Suprapubic skin (tissue), 3 donors: Measurements from ENCODE around the gene NRCAM.

Source experiments
- CTCF ChIP-seq, 2 donors: fragments of 200-600 bp in 1 of 2; fragments of 450-650 bp in 1 of 2; sonication (generic) in 1 of 2; IDR thresholded peaks; one replicate each; pipeline ENCODE4 v1.5.1; 2016 to 2019; ENCODE audit warnings: antibody characterized with exemption in 2 of 2, mild to moderate bottlenecking in 1 of 2, moderate library complexity in 1 of 2
- POLR2A ChIP-seq, 2 donors: fragments of 450-650 bp; IDR thresholded peaks; one replicate each; pipeline ENCODE4 v1.6.1; 2017; ENCODE audit warnings: antibody characterized with exemption in 2 of 2, mild to moderate bottlenecking in 2 of 2, moderate library complexity in 2 of 2

GRCh38 chr7:108299251-108299973, 156.8 kb downstream of the NRCAM start:
- no peak for TF ChIP-seq POLR2A (IDR thresholded peaks at IDR 0.05)
- TF ChIP-seq CTCF (IDR thresholded peaks at IDR 0.05) = no peak
